Heart right ventricle (tissue), 16 donors: ENCODE data around the gene AIF1. TPM values are rescaled to one million over a fixed set of nuclear protein-coding genes. Genes with fewer than 3 reads are reported as not detected.

Experiments
- ATAC-seq, 8 donors: fragments of 200-7000 bp; cut with Tn5 transposase; one replicate each; pipeline ENCODE4 v1.9.1; 2020; ENCODE audit warnings: mild to moderate bottlenecking in 8 of 8, moderate library complexity in 8 of 8, moderate number of reproducible peaks in 1 of 8
- DNase-seq, 2 donors: peaks; one replicate each; pipeline ENCODE4 v3.0.0-alpha.2; 2020
- H3K27ac ChIP-seq, 10 donors: fragments of 200-600 bp; sonication (generic) in 2 of 10; one replicate each; pipeline versions ENCODE4 v1.5.0 to v1.8.0; 2020 to 2022; ENCODE audit warnings: mild to moderate bottlenecking in 3 of 10
- H3K27me3 ChIP-seq, 7 donors: fragments of 200-600 bp; one replicate each; pipeline ENCODE4 v1.8.0; 2021 to 2022; ENCODE audit warnings: mild to moderate bottlenecking in 2 of 7
- H3K36me3 ChIP-seq, 9 donors: fragments of 200-600 bp; sonication (generic) in 1 of 9; one replicate each; pipeline versions ENCODE4 v1.5.0 to v1.8.0; 2020 to 2022; ENCODE audit warnings: mild to moderate bottlenecking in 2 of 9
- H3K4me1 ChIP-seq, 9 donors: fragments of 200-600 bp; sonication (generic) in 1 of 9; one replicate each; pipeline versions ENCODE4 v1.5.0 to v1.8.0; 2020 to 2022; ENCODE audit warnings: mild to moderate bottlenecking in 4 of 9
- H3K4me3 ChIP-seq, 10 donors: fragments of 200-600 bp; sonication (generic) in 2 of 10; one replicate each; pipeline versions ENCODE4 v1.5.0 to v1.8.0; 2020 to 2022; ENCODE audit warnings: mild to moderate bottlenecking in 7 of 10, moderate library complexity in 2 of 10
- H3K9me3 ChIP-seq, 11 donors: fragments of 200-600 bp in 10 of 11; sonication (generic) in 2 of 11; one replicate each; pipeline versions ENCODE4 v1.5.0 to v1.8.0; 2013 to 2022; ENCODE audit warnings: mild to moderate bottlenecking in 2 of 11, control low read depth in 1 of 11, moderate library complexity in 1 of 11
- CTCF ChIP-seq, 9 donors: fragments of 200-600 bp; sonication (generic) in 2 of 9; IDR thresholded peaks; one replicate each; pipeline versions ENCODE4 v1.5.0 to v1.8.0; 2021 to 2022; ENCODE audit warnings: antibody characterized with exemption in 9 of 9, mild to moderate bottlenecking in 5 of 9, moderate library complexity in 1 of 9
- WGBS, 2 donors: extraction: QIAGEN DNeasy Blood & Tissue Kit; methylation state at CpG; one replicate each; pipeline ENCODE4 v1.1.7; 2013; ENCODE audit warnings: inconsistent platforms in 1 of 2; 5-methylcytosine and 5-hydroxymethylcytosine counted together
- intact Hi-C, 10 donors: fragments of 100-400 bp; cut with DNase I; formaldehyde crosslinking; loops; one replicate each; pipeline versions ENCODE4 v1.11.1 to v1.14.2; 2022
- polyA plus RNA-seq, 2 donors: library from polyadenylated mRNA; stranded (reverse); fragments of 200-250 nt; gene quantifications; one replicate each; pipeline ENCODE4 v1.2.3, GENCODE V29; 2013
- total RNA-seq, 10 donors: library from RNA; stranded (reverse); fragmentation: NEBNext Ultra II Directional in 3 of 10; extraction: Animal tissue kit (Norgen Biotek cat#: 25700) in 3 of 10; gene quantifications; one replicate each; pipeline versions ENCODE4 v1.2.1 to v1.2.4, GENCODE V29; 2021 to 2023
- donor health status: Arrhythmogenic right ventricular cardiomyopathy.
- donor health status: ischemic (EF 13 %, LVEDD 7.1; RV severe dilation, severe dysfunction).
- donor health status: healthy with polysubstance abuse.
- donor health status: DM: no; HTN: yes; CAD: no.
- donor health status: DM: no; HTN: no; CAD: no.
- donor health status: ischemic (EF 25% LVEDD 6.9; RV normal size, moderate dysfunction).
- donor health status: ischemic (EF 25% LVEDD 5.7; RV mildly dilated, moderate dysfunction).
- donor health status: healthy.
- donor health status: DM: yes; HTN: yes; CAD: no.
- donor health status: Ischemic cardiomyopathy.
- donor health status: ischemic (EF 35%, LVEDD 5.7; RV mildly dilated, moderate dysfunction).
- donor health status: nonischemic (EF 11% LVEDD 7.7; RV severe dilation, severe dysfunction).
- donor health status: DM: yes; HTN: yes; CAD: no.
- donor health status: PGD.
- donor health status: ischemic (EF 29% LVEDD 5.4; RV normal size, mild dysfunction).
- donor health status: nonischemic (EF 23%, LVEDD 6.1; RV moderate dilation, normal function).

Gene AIF1
- total and polyA plus RNA-seq, 12 donors, result 2.8 to 62.1 (median 7.8) TPM

GRCh38 chr6:31569861-31570536 lies 45.0 kb upstream of the AIF1 start:
- ATAC-seq (no peak), DNase-seq (no peak)
- Histone ChIP-seq H3K4me3 (no peak overlapping the region), H3K36me3 (no peaks in the 10 kb centered on the region), H3K4me1 (peaks cover 0 to 31% (median 3%) of the 10 kb centered on the region in 9 donors), H3K9me3 (no peaks in the 10 kb centered on the region), H3K27me3 (peaks cover 0 to 11% (median 0%) of the 10 kb centered on the region in 7 donors), H3K27ac (no peak overlapping the region)
- TF ChIP-seq CTCF (IDR thresholded peaks at IDR 0.05), result no peak
- WGBS, 2 donors, result 80 to 84% methylated on average over 1 of the region's 1 CpG
- intact Hi-C loops, result no loop called here

GRCh38 chr6:31572041-31572911 lies 42.8 kb upstream of the AIF1 start, which contains the start of gene LTA:
Gene LTA (plus strand): TSS chr6:31572289. CDS start chr6:31572743, 454 bp downstream.
- H3K4me3 ChIP-seq, result peak within 1 kb of the TSS in 1 of 10 donors; percentile 41
- no peaks in the 10 kb centered on the region for H3K9me3 ChIP-seq
- ATAC-seq (no peak), DNase-seq (no peak)
- WGBS, 2 donors, result 89% methylated on average over 27 of the region's 27 CpGs
- peak within 1 kb of the TSS in 1 of 10 donors; percentile 79 for H3K27ac ChIP-seq
- peaks cover 0 to 46% (median 5%) of the 10 kb centered on the region in 9 donors for H3K4me1 ChIP-seq
- intact Hi-C loops, result no loop called here
- H3K27me3 ChIP-seq, result peaks cover 0 to 11% (median 0%) of the 10 kb centered on the region in 7 donors
- TF ChIP-seq CTCF (IDR thresholded peaks at IDR 0.05), result no peak
- peaks cover 0 to 3% (median 0%) of the 10 kb centered on the region in 9 donors for H3K36me3 ChIP-seq

- H3K27ac ChIP-seq, result peak overlapping the region in 1 of 10 donors; percentile 79
- H3K27me3 ChIP-seq, result peaks cover 0 to 11% (median 0%) of the 10 kb centered on the region in 7 donors
- no peak for TF ChIP-seq CTCF (IDR thresholded peaks at IDR 0.05)
- no peak for ATAC-seq
- H3K4me3 ChIP-seq, result no peak overlapping the region
- H3K36me3 ChIP-seq, result peaks cover 0 to 15% (median 0%) of the 10 kb centered on the region in 9 donors
- no peaks in the 10 kb centered on the region for H3K9me3 ChIP-seq
- intact Hi-C loops, result loop anchor here in 1 of 10 donors (1.0 kb wide), 1 partner anchor 11 kb away; no protein-coding TSS in a partner anchor
- WGBS, 2 donors, result 88% methylated on average over 9 of the region's 9 CpGs
- no peak for DNase-seq
- peaks cover 0 to 47% (median 5%) of the 10 kb centered on the region in 9 donors for H3K4me1 ChIP-seq
These were observed 41.6 kb upstream of the AIF1 start for GRCh38 chr6:31573239-31574105.
